GM06990 (cell line): ENCODE measurements around the gene DEPDC1B.
A peak's percentile ranks its signal among the peaks of the same experiment; 100 is the strongest.

ENCODE experiments used
- DNase-seq: peaks from one replicate; pipeline ENCODE4 v3.0.0-alpha.2; 2011; ENCODE audit not compliant: insufficient read length; ENCODE audit errors: extremely low read depth
- H3K27me3 ChIP-seq: replicated peaks from 2 replicates; pipeline ENCODE4 v1.6.0; 2011; ENCODE audit warnings: low read length; ENCODE audit not compliant: control insufficient read depth, insufficient read depth
- H3K36me3 ChIP-seq: 2 replicates; pipeline ENCODE4 v1.5.1; 2011; ENCODE audit warnings: low read length; ENCODE audit not compliant: control insufficient read depth, insufficient read depth
- H3K4me3 ChIP-seq: replicated peaks from 2 replicates; pipeline ENCODE4 v1.5.1; 2011; ENCODE audit warnings: low read depth, mild to moderate bottlenecking, control low read depth, low read length
- TF ChIP-seq, protein P1 (sequence below): IDR thresholded peaks from 2 replicates; pipeline ENCODE4 v1.5.1; 2011; ENCODE audit warnings: low read length, control low read depth, mild to moderate bottlenecking, inconsistent platforms; ENCODE audit not compliant: insufficient read depth, poor library complexity, severe bottlenecking

The DEPDC1B gene

GRCh38 chr5:60672693-60673264, 27.2 kb downstream of the DEPDC1B start:
- Histone ChIP-seq H3K27me3 (no peaks in the 10 kb centered on the region), H3K36me3 (no peaks in the 10 kb centered on the region), H3K4me3 (no peak overlapping the region)
- TF ChIP-seq, protein P1, sequence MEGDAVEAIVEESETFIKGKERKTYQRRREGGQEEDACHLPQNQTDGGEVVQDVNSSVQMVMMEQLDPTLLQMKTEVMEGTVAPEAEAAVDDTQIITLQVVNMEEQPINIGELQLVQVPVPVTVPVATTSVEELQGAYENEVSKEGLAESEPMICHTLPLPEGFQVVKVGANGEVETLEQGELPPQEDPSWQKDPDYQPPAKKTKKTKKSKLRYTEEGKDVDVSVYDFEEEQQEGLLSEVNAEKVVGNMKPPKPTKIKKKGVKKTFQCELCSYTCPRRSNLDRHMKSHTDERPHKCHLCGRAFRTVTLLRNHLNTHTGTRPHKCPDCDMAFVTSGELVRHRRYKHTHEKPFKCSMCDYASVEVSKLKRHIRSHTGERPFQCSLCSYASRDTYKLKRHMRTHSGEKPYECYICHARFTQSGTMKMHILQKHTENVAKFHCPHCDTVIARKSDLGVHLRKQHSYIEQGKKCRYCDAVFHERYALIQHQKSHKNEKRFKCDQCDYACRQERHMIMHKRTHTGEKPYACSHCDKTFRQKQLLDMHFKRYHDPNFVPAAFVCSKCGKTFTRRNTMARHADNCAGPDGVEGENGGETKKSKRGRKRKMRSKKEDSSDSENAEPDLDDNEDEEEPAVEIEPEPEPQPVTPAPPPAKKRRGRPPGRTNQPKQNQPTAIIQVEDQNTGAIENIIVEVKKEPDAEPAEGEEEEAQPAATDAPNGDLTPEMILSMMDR: no peak
- DNase-seq: no peak

GRCh38 chr5:60671899-60672692, 27.9 kb downstream of the DEPDC1B start:
- TF ChIP-seq, protein P1: no peak
- no peaks in the 10 kb centered on the region for H3K36me3 ChIP-seq
- no peaks in the 10 kb centered on the region for H3K27me3 ChIP-seq
- no peak overlapping the region for H3K4me3 ChIP-seq
- no peak for DNase-seq

DNA sequence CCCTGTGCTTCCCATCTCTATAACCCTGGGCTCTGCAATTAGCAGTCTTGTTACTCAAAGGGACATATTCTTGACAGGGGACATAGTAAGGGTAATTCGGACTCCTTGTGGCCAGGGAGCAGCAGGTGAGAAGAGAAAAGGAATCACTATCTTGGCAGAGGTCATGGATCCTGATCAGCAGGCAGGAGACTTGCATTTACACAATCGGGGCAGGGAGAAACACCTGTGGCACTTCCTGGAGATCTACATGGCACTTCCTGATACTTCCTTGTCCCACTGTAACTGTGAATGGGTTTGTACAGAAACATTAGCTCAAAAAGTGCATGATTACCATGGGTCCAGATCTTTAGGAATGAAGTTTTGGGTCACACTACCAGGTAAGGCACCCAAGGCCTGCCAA, 29.2 kb downstream of the DEPDC1B start:
- no peak for DNase-seq
- TF ChIP-seq, protein P1: no peak
- Histone ChIP-seq H3K4me3 (no peak overlapping the region), H3K36me3 (no peaks in the 10 kb centered on the region), H3K27me3 (no peaks in the 10 kb centered on the region)

DNA sequence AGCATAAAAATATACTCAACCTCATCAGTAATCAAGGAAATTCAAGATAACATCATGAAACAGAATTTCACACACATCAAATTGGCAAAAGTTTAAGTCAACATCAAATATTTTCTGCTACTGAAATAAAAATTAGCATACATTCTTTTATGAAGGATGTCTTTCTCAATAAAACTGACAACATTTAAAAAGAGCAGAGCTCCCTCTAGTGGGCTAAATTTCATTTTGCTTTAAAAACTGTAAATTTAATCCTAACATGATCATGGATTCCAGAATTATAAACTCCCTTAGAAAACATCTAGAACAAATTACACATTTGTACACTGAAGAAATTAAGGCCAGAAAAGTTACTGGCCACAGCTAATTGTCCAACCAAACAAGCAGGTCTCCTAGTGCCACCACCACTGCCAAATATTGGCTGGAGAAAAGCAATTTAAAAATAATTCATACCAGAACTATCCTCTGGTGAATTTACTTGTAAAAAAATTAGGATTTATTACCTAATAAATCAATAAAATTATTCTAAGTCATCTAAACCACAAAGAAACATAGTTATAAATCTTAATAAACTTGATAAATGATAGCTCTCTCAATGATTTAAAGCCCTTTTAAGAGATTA, 31.2 kb downstream of the DEPDC1B start:
- DNase-seq: no peak
- Histone ChIP-seq H3K4me3 (no peak overlapping the region), H3K36me3 (no peaks in the 10 kb centered on the region), H3K27me3 (no peaks in the 10 kb centered on the region)
- TF ChIP-seq, protein P1: peak; percentile 48

DNA sequence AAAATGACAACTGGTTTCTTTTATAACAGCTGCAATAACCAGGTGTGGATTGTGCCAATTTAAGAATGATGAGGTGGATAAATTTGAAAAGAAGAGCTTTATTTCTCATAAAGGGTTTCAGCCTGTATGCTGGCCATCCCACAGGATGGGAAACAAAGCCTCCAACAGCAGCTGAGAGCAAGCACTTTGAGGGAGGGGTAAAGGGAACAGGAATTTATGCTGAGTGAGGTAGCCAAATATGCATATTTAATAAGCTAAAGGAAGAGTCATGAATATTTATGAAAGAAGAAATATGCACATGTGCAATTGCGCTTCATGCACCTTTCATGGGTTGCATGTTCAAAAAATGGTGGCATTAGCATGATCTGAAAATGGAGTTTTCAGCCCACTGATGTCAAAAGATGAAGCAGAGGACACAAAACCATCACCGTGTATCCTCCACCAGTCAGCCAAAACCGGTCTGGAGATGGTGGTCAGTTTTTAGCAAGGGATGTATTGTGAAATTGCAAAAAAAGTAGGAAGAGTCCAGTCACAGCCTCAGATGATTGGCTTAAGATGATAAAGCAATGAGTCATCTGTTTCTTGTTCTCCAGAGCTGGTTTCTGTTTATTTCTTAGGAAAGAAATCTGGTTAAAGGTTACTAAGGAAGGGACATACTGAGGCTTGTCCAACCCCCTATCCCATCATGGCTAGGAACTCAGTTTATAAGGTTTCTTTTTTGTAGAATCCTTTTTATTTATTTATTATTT, 47.9 kb downstream of the DEPDC1B start:
- Histone ChIP-seq H3K27me3 (no peaks in the 10 kb centered on the region), H3K4me3 (no peak overlapping the region), H3K36me3 (no peaks in the 10 kb centered on the region)
- TF ChIP-seq, protein P1: no peak
- no peak for DNase-seq
